T-helper 22 cell (primary cell): Measurements from ENCODE around the gene PCID2.
A peak's percentile ranks its signal among the peaks of the same experiment; 100 is the strongest.
"Not testable (repeated sequence)": the region's sequence is repeated elsewhere in the genome, so short reads cannot be mapped to it uniquely, and the experiment has no call there.

ENCODE experiments used
- DNase-seq: peaks from one replicate; pipeline ENCODE4 v3.0.0-alpha.2; 2020; ENCODE audit warnings: low read depth

Gene PCID2

GRCh38 chr13:113208421-113209335, at the start of gene PCID2:
TSS of gene PCID2 (minus strand) at chr13:113208669. CDS start at chr13:113208634, 35 bp downstream.
- DNase-seq: peak; percentile 82

- not testable (repeated sequence) for DNase-seq
Observed at GRCh38 chr13:113257908-113258307, 49.4 kb upstream of the PCID2 start.

- DNase-seq: no peak
Observed at GRCh38 chr13:113252516-113253095, 44.1 kb upstream of the PCID2 start.

- no peak for DNase-seq
Observed at GRCh38 chr13:113245849-113246796, 37.7 kb upstream of the PCID2 start.

GRCh38 chr13:113243847-113244246, 35.4 kb upstream of the PCID2 start:
- DNase-seq: no peak

GRCh38 chr13:113241623-113242022, 33.2 kb upstream of the PCID2 start:
- not testable (repeated sequence) for DNase-seq

- no peak for DNase-seq
Observed at GRCh38 chr13:113239986-113240385, 31.5 kb upstream of the PCID2 start.

- DNase-seq: no peak
Observed at GRCh38 chr13:113239357-113239756, 30.9 kb upstream of the PCID2 start.

GRCh38 chr13:113238536-113238935, 30.1 kb upstream of the PCID2 start:
- DNase-seq: no peak

GRCh38 chr13:113233101-113233500, 24.6 kb upstream of the PCID2 start:
- no peak for DNase-seq

- no peak for DNase-seq
Observed at GRCh38 chr13:113232208-113233003, 23.9 kb upstream of the PCID2 start.

GRCh38 chr13:113231306-113232207, 23.1 kb upstream of the PCID2 start:
- no peak for DNase-seq

GRCh38 chr13:113229791-113230190, 21.3 kb upstream of the PCID2 start:
- DNase-seq: no peak

- DNase-seq: no peak
Observed at GRCh38 chr13:113229161-113229560, 20.7 kb upstream of the PCID2 start.

- no peak for DNase-seq
Observed at GRCh38 chr13:113226873-113227450, 18.5 kb upstream of the PCID2 start.

GRCh38 chr13:113225515-113225914, 17.0 kb upstream of the PCID2 start:
- no peak for DNase-seq

- no peak for DNase-seq
Observed at GRCh38 chr13:113224486-113224885, 16.0 kb upstream of the PCID2 start.

GRCh38 chr13:113223070-113223469, 14.6 kb upstream of the PCID2 start:
- no peak for DNase-seq

- DNase-seq: no peak
Observed at GRCh38 chr13:113220877-113221276, 12.4 kb upstream of the PCID2 start.

- DNase-seq: no peak
Observed at GRCh38 chr13:113220141-113220598, 11.7 kb upstream of the PCID2 start.
